Measurements from ENCODE around the gene WIPF3. TPM values are rescaled to one million over a fixed set of nuclear protein-coding genes. Genes with fewer than 3 reads are reported as not detected.

Gene WIPF3
- total RNA-seq, 1 donor from 2014 or later: 7.3 TPM

DNA sequence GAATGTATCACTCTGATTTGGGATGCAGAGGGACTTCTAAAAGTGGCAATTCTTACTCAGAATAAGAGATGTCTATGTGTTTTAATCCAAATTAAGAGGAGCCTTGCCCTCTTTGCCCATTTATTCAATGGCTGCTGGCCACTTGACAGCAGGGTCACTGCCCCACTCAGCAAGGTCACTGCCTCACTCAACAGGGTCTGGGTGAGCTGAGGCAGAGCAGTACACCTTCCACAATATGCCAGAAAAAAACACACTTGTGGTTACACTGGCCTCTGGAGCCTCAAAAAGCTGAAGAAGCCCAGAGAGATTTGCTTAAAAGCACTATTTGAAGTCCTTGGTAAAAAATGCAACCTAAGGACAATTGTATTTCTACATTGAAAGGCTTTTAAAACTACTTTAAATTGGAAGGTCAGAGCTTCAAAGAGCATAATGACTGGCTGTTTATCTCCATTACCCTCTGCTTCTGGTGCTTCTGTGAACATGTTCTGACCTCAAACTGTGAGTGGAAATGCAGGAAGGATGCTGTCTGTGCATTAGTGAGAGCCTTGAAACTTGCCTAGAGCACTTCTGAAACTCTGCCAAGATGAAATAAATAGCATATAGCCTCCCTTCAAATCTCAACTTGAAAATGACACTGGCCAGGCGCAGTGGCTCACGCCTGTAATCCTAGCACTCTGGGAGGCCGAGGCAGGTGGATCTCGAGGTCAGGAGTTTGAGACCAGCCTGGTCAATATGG lies 35.1 kb upstream of the WIPF3 start:
- Mint-ChIP-seq H3K27ac (peak overlapping the region; percentile 18), H3K36me3 (peaks cover 4% of the 10 kb centered on the region), H3K4me1 (peaks cover 21% of the 10 kb centered on the region), H3K9me3 (peaks cover 23% of the 10 kb centered on the region), H3K27me3 (ENCODE audit: low read depth) (peaks cover 5% of the 10 kb centered on the region), H3K4me3 (no peak overlapping the region)
- DNase-seq (ENCODE audit: low spot score in 2 of 2, unreplicated experiment in 2 of 2): no peak
- TF ChIP-seq CTCF (IDR thresholded peaks at IDR 0.05; ENCODE audit: unreplicated experiment): no peak

GRCh38 chr7:29779017-29779416 lies 27.3 kb upstream of the WIPF3 start:
- no peak for DNase-seq (ENCODE audit: low spot score in 2 of 2, unreplicated experiment in 2 of 2)
- H3K27ac Mint-ChIP-seq: no peak overlapping the region
- no peaks in the 10 kb centered on the region for H3K36me3 Mint-ChIP-seq
- no peak overlapping the region for H3K4me3 Mint-ChIP-seq
- H3K4me1 Mint-ChIP-seq: no peaks in the 10 kb centered on the region
- no peak for TF ChIP-seq CTCF (IDR thresholded peaks at IDR 0.05; ENCODE audit: unreplicated experiment)
- peaks cover 13% of the 10 kb centered on the region for H3K27me3 Mint-ChIP-seq (ENCODE audit: low read depth)
- H3K9me3 Mint-ChIP-seq: peaks cover 17% of the 10 kb centered on the region

DNA sequence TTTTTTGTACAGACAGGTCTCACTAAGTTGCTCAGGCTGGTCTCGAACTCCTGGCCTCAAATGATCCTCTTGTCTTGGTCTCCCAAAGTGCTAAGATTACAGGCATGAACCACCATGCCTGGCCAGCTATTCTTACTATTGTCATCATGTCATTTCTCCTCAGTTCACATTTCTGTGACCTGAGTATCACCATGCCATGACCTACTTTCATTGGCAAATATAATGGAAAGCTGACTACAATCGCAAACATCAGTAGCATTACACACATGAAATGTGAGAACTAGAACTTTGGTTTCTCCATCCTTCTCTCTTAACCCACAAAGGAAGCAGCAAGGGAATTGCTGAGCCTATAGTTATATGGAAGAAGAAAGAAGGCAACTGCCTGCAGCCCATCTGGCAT lies 26.0 kb upstream of the WIPF3 start:
- H3K36me3 Mint-ChIP-seq: no peaks in the 10 kb centered on the region
- no peak overlapping the region for H3K4me3 Mint-ChIP-seq
- H3K27me3 Mint-ChIP-seq (ENCODE audit: low read depth): peaks cover 8% of the 10 kb centered on the region
- H3K27ac Mint-ChIP-seq: no peak overlapping the region
- peaks cover 12% of the 10 kb centered on the region for H3K9me3 Mint-ChIP-seq
- no peak for DNase-seq (ENCODE audit: low spot score in 2 of 2, unreplicated experiment in 2 of 2)
- no peaks in the 10 kb centered on the region for H3K4me1 Mint-ChIP-seq
- TF ChIP-seq CTCF (IDR thresholded peaks at IDR 0.05; ENCODE audit: unreplicated experiment): no peak

DNA sequence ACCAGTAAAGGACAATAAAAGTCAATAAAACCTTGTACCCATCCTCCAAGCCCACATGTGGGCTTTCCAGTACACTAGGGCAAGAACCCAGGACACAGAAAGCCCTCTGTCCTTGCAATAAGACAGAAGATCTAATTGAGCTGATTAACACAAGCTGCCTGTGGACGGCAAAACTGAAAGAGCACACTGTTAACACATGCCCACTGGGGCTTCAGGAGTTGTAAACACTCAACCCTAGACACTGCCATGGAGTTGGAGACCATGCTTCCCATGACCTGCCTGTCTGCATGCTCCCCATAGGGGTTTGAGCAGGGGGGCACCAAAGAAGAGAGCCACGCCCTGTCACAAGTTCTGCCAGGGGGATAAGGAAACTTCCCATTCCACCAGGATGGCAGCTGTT lies 22.6 kb upstream of the WIPF3 start:
- H3K27me3 Mint-ChIP-seq (ENCODE audit: low read depth): peaks cover 5% of the 10 kb centered on the region
- TF ChIP-seq CTCF (IDR thresholded peaks at IDR 0.05; ENCODE audit: unreplicated experiment): no peak
- H3K36me3 Mint-ChIP-seq: no peaks in the 10 kb centered on the region
- no peak overlapping the region for H3K27ac Mint-ChIP-seq
- no peak for DNase-seq (ENCODE audit: low spot score in 2 of 2, unreplicated experiment in 2 of 2)
- H3K4me3 Mint-ChIP-seq: no peak overlapping the region
- no peaks in the 10 kb centered on the region for H3K4me1 Mint-ChIP-seq
- H3K9me3 Mint-ChIP-seq: peaks cover 4% of the 10 kb centered on the region

DNA sequence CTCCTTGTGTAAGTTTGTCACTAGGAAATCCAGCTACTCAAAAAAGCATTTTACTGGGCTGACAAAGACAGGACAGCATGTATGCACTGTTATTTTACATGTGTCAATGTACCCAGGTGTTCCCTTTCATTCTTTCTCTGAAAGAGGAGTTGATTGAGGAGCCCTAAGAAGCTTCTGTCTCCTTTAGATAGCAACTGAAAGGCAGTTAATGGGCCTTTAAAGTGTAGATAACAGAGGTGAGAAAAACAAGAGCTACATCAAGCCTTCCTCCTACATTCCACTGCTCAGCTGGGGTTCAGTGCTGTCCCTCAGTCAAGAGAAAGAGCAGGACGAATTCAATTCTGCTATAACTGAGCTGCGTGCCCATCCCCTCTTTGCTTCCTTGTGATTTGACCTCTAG lies 12.8 kb upstream of the WIPF3 start:
- H3K9me3 Mint-ChIP-seq: peaks cover 6% of the 10 kb centered on the region
- peaks cover 10% of the 10 kb centered on the region for H3K27me3 Mint-ChIP-seq (ENCODE audit: low read depth)
- H3K36me3 Mint-ChIP-seq: no peaks in the 10 kb centered on the region
- H3K4me3 Mint-ChIP-seq: no peak overlapping the region
- no peak for DNase-seq (ENCODE audit: low spot score in 2 of 2, unreplicated experiment in 2 of 2)
- no peak overlapping the region for H3K27ac Mint-ChIP-seq
- no peak for TF ChIP-seq CTCF (IDR thresholded peaks at IDR 0.05; ENCODE audit: unreplicated experiment)
- H3K4me1 Mint-ChIP-seq: peaks cover 2% of the 10 kb centered on the region

Data from mesothelial cell of epicardium (in vitro differentiated cells).